ENCODE results near the gene SYNJ2BP.
"Not testable (repeated sequence)": the region's sequence is repeated elsewhere in the genome, so short reads cannot be mapped to it uniquely, and the experiment has no call there.

SYNJ2BP gene

DNA sequence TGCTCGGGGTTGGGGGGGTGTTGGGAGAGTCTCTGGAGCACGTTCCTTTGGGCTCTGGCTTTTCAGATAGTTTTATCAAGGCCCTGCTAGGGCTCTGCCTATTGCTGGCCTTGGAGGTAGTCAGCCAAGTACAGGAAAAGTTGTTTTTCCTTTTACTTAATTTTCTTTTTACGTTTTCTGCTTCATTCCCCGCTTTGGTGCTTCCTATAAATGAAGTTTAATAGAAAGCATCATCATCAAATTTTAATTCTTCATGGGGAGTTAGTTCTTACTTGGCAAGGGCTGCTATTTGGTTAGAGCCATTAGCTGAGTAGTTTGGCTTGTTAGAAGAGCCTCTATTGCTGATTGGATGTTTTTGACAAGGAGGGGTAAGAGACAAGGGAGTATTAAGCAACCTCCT, 20.0 kb upstream of the SYNJ2BP start:
- DNase-seq (ENCODE audit: low read depth) = no peak
- TF ChIP-seq, protein P1, sequence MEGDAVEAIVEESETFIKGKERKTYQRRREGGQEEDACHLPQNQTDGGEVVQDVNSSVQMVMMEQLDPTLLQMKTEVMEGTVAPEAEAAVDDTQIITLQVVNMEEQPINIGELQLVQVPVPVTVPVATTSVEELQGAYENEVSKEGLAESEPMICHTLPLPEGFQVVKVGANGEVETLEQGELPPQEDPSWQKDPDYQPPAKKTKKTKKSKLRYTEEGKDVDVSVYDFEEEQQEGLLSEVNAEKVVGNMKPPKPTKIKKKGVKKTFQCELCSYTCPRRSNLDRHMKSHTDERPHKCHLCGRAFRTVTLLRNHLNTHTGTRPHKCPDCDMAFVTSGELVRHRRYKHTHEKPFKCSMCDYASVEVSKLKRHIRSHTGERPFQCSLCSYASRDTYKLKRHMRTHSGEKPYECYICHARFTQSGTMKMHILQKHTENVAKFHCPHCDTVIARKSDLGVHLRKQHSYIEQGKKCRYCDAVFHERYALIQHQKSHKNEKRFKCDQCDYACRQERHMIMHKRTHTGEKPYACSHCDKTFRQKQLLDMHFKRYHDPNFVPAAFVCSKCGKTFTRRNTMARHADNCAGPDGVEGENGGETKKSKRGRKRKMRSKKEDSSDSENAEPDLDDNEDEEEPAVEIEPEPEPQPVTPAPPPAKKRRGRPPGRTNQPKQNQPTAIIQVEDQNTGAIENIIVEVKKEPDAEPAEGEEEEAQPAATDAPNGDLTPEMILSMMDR (conservative IDR thresholded peaks at IDR 0.05; ENCODE audit: low read depth, low read length) = no peak
- no peak overlapping the region for H3K4me3 ChIP-seq (ENCODE audit: low read depth, low read length)

DNA sequence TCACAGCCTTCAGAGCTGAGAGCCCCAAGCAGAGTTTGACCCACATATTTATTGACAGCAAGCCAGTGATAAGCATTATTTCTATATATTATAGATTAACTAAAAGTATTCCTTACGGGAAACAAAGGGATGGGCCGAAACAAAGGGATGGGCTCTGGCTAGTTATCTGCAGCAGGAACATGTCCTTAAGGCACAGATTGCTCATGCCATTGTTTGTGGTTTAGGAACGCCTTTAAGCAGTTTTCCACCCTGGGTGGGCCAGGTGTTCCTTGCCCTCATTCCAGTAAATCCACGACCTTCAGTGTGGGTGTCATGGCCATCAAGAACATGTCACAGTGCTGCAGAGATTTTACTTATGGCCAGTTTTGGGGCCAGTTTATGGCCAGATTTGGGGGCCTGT, 9.7 kb upstream of the SYNJ2BP start:
- H3K4me3 ChIP-seq (ENCODE audit: low read depth, low read length); DNase-seq (ENCODE audit: low read depth): not testable (repeated sequence)

DNA sequence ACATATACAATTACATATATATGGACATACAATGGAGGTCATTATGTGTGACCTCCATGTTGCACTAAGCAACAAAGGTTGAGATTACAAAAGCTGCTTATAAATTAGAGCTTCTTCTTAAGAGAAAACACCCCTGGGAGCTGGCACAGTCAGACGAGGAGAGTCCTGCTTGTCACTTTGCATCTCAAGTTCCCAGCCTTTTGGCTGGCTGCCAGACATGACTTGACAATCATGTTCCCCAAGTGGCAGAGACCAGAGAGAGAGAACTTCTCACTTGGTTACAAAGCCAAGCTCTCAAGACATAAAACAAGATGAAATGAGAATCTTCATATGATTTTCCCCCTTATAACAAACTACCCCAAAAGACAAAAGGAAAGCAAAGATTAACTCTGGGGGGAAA, 8.5 kb upstream of the SYNJ2BP start:
- TF ChIP-seq, protein P1 (conservative IDR thresholded peaks at IDR 0.05; ENCODE audit: low read depth, low read length) = no peak
- H3K4me3 ChIP-seq (ENCODE audit: low read depth, low read length) = no peak overlapping the region
- no peak for DNase-seq (ENCODE audit: low read depth)

DNA sequence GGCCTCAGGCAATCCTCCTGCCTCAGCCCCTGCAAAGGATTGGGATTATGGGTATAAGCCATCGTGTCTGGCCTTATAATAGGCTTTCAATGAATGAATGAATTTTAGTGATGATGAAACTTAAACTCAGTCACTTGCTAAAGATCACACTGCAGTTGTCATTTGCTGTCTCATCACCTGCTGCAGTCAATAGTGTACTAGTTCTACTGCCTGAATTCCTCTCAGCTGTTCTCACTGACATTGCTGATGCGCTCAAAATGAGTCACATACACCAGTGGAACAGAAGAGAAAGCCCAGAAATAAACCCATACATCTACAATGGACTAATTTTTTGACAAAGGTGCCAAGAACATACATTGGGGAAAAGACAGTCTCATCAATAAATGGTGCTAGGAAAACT, 5.6 kb upstream of the SYNJ2BP start:
- no peak overlapping the region for H3K4me3 ChIP-seq (ENCODE audit: low read depth, low read length)
- TF ChIP-seq, protein P1 (conservative IDR thresholded peaks at IDR 0.05; ENCODE audit: low read depth, low read length) = no peak
- DNase-seq (ENCODE audit: low read depth) = no peak

DNA sequence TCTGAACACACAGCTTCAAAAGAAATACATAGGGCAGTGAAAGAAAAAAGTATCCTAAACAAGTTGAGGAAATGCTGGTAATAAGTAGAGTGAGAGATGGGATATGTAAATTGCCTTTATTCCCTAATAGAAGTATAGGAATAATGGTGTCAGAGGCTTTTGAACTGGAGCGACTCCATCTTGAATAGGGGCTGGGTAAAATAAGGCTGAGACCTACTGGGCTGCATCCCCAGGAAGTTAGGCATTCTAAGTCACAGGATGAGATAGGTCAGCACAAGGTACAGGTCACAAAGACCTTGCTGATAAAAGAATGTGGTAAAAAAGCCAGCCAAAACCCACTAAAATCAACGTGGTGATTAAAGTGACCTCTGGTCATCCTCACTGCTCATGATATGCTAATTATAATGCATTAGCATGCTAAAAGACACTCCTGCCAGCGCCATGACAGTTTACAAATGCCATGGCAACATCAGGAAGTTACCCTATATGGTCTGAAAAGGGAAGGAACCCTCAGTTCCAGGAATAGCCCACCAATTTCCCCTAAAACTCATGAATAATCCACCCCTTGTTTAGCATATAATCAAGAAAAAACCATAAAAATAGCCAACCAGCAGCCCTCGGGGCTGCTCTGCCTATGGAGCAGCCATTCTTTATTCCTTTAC, 2.5 kb upstream of the SYNJ2BP start:
- not testable (repeated sequence) for H3K4me3 ChIP-seq (ENCODE audit: low read depth, low read length); DNase-seq (ENCODE audit: low read depth)

DNA sequence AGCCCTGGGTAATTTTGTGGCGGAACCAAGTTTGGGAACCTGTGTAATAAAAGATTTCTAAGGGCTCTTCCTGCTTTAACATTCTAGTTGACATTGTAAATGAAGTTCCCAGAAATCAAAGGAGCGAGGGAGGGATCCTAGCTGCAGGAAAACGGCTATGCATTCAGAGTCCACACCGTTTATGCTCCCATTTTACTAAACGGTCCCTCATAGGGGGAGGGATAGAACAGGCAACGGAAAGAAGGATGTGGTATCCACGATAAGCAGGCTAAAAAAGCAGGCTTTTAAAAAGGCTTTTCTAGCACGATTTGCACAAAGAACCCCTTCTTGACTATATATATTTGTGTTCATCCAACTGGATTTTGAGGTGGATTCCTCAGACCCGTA, 559 bp downstream of the SYNJ2BP start:
- TF ChIP-seq, protein P1 (conservative IDR thresholded peaks at IDR 0.05; ENCODE audit: low read depth, low read length) = peak; percentile 2
- H3K4me3 ChIP-seq (ENCODE audit: low read depth, low read length) = peak overlapping the region; percentile 67
- DNase-seq (ENCODE audit: low read depth) = peak; percentile 14

DNA sequence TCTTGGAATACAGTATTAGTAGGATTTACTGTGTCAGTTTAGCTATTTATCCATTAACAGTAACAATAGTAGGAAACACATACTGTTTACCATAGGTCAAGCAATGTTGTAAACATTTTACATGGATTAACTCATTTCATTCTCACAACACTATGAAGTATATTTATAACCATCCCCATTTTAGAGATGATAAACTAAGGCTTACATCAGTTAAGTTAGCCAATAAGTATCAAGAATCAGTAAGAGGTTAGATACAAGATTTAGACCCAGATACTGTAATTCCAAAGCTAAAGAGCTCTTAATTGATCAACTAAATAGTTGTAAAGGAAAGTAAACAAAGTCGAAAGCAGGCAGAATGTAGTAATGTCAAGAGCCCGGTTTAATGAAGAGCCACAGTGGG, 1.1 kb downstream of the SYNJ2BP start:
- peak overlapping the region; percentile 67 for H3K4me3 ChIP-seq (ENCODE audit: low read depth, low read length)
- DNase-seq (ENCODE audit: low read depth) = no peak
- TF ChIP-seq, protein P1 (conservative IDR thresholded peaks at IDR 0.05; ENCODE audit: low read depth, low read length) = no peak

DNA sequence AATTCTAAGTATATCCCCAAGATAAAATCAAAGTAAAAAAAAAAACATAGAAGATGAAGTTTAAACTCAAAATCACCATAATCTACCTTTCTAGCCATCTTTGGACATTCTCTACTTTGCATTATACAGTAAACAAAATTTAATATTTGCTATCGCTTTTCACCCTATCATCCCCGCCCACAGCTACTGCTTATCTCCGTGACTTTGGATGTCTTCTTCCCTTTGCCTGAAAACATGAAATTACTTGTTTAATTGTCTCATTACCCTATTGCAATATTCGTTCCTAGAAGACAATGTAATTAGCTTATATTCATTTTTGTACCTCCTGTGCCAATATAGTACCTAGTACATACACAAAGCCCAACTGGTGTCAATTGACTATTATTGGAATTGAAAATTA, 9.3 kb downstream of the SYNJ2BP start:
- TF ChIP-seq, protein P1 (conservative IDR thresholded peaks at IDR 0.05; ENCODE audit: low read depth, low read length) = no peak
- H3K4me3 ChIP-seq (ENCODE audit: low read depth, low read length) = no peak overlapping the region
- DNase-seq (ENCODE audit: low read depth) = no peak

DNA sequence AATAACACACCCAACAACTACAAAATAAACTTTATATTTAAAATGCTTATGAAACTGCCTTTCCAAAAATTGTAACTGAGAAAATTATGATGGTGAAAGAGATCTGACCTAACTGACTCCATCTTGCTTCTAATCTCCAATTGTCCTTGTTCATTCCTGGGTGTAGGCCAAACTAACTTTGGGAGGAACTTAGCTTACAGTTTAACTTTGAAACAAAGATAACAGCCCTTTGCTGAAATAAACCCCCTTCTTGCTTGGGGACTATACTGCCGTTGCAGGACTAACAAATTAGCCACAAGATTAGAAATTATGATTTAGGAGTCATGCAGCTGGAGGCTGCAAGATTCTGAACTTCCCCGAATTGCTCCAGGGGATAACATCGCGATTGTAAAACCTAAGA, 10.7 kb downstream of the SYNJ2BP start:
- not testable (repeated sequence) for H3K4me3 ChIP-seq (ENCODE audit: low read depth, low read length); DNase-seq (ENCODE audit: low read depth)

DNA sequence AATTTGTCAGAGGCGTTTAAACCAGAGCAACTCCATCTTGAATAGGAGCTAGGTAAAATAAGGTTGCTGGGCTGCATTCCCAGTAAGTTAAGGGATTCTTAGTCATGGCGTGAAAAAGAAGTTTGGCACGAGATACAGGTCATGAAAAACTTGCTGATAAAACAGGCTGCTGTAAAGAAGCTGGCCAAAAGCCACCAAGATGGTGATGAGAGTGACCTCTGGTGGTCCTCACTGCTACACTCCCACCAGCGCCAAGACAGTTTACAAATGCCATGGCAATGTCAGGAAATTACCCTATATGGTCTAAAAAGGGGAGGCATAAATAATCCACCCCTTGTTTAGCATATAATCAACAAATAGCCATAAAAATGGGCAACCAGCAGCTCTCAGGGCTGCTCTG, 13.6 kb downstream of the SYNJ2BP start:
- peak; percentile 46 for DNase-seq (ENCODE audit: low read depth)
- H3K4me3 ChIP-seq (ENCODE audit: low read depth, low read length) = not testable (repeated sequence)
